ENCODE measurements around the gene IRX4. TPM values are rescaled to one million over a fixed set of nuclear protein-coding genes. Genes with fewer than 3 reads are reported as not detected.

The IRX4 gene
- total RNA-seq, 2 donors from 2014 or later: 0.22 TPM; not detected in 1

GRCh38 chr5:1860949-1861348 is 21.8 kb downstream of the IRX4 start:
- Mint-ChIP-seq H3K36me3 (ENCODE audit: low read depth) (no peaks in the 10 kb centered on the region), H3K9me3 (no peaks in the 10 kb centered on the region), H3K4me3 (no peak overlapping the region), H3K27ac (no peak overlapping the region), H3K27me3 (ENCODE audit: insufficient read depth) (peaks cover 27% of the 10 kb centered on the region), H3K4me1 (no peaks in the 10 kb centered on the region)
- DNase-seq: no peak
- Histone ChIP-seq H3K27me3 (ENCODE audit: control insufficient read depth, insufficient read depth, low read length, poor library complexity, severe bottlenecking) (peaks cover 5% of the 10 kb centered on the region), H3K4me3 (ENCODE audit: low read length) (no peak overlapping the region), H3K9me3 (ENCODE audit: control insufficient read depth, low read length) (no peaks in the 10 kb centered on the region), H3K9ac (ENCODE audit: extremely low read depth, low read length, poor library complexity, severe bottlenecking) (no peak overlapping the region), H3K36me3 (ENCODE audit: control insufficient read depth, insufficient read depth, low read length) (no peaks in the 10 kb centered on the region), H3K4me1 (ENCODE audit: control insufficient read depth, insufficient read depth, low read length) (peaks cover 5% of the 10 kb centered on the region), H3K27ac (ENCODE audit: low read depth, low read length) (no peak overlapping the region)
- WGBS, 2 experiments (ENCODE audit: insufficient coverage in 1 of 2, insufficient read length in 1 of 2): 86 to 92% methylated on average over 2 to 7 of the region's 7 CpGs
- TF ChIP-seq CTCF (conservative IDR thresholded peaks at IDR 0.05): no peak

GRCh38 chr5:1860021-1860610 is 22.6 kb downstream of the IRX4 start:
- no peak overlapping the region for H3K27ac Mint-ChIP-seq
- H3K36me3 Mint-ChIP-seq (ENCODE audit: low read depth): no peaks in the 10 kb centered on the region
- H3K27me3 Mint-ChIP-seq (ENCODE audit: insufficient read depth): peaks cover 23% of the 10 kb centered on the region
- Histone ChIP-seq H3K27me3 (ENCODE audit: control insufficient read depth, insufficient read depth, low read length, poor library complexity, severe bottlenecking) (peaks cover 5% of the 10 kb centered on the region), H3K9me3 (ENCODE audit: control insufficient read depth, low read length) (no peaks in the 10 kb centered on the region), H3K9ac (ENCODE audit: extremely low read depth, low read length, poor library complexity, severe bottlenecking) (no peak overlapping the region), H3K27ac (ENCODE audit: low read depth, low read length) (no peak overlapping the region), H3K36me3 (ENCODE audit: control insufficient read depth, insufficient read depth, low read length) (no peaks in the 10 kb centered on the region), H3K4me1 (ENCODE audit: control insufficient read depth, insufficient read depth, low read length) (peaks cover 4% of the 10 kb centered on the region), H3K4me3 (ENCODE audit: low read length) (no peak overlapping the region)
- TF ChIP-seq CTCF (conservative IDR thresholded peaks at IDR 0.05): no peak
- no peaks in the 10 kb centered on the region for H3K4me1 Mint-ChIP-seq
- H3K4me3 Mint-ChIP-seq: no peak overlapping the region
- H3K9me3 Mint-ChIP-seq: no peaks in the 10 kb centered on the region
- 81 to 83% methylated on average over 16 to 22 of the region's 22 CpGs for WGBS, 2 experiments (ENCODE audit: insufficient coverage in 1 of 2, insufficient read length in 1 of 2)
- no peak for DNase-seq

- Histone ChIP-seq H3K9me3 (ENCODE audit: control insufficient read depth, low read length) (no peaks in the 10 kb centered on the region), H3K9ac (ENCODE audit: extremely low read depth, low read length, poor library complexity, severe bottlenecking) (no peak overlapping the region), H3K27me3 (ENCODE audit: control insufficient read depth, insufficient read depth, low read length, poor library complexity, severe bottlenecking) (peaks cover 5% of the 10 kb centered on the region), H3K4me1 (ENCODE audit: control insufficient read depth, insufficient read depth, low read length) (no peaks in the 10 kb centered on the region), H3K4me3 (ENCODE audit: low read length) (no peak overlapping the region), H3K36me3 (ENCODE audit: control insufficient read depth, insufficient read depth, low read length) (no peaks in the 10 kb centered on the region), H3K27ac (ENCODE audit: low read depth, low read length) (no peak overlapping the region)
- H3K9me3 Mint-ChIP-seq: no peaks in the 10 kb centered on the region
- H3K4me1 Mint-ChIP-seq: peaks cover 2% of the 10 kb centered on the region
- H3K27me3 Mint-ChIP-seq (ENCODE audit: insufficient read depth): peaks cover 18% of the 10 kb centered on the region
- H3K27ac Mint-ChIP-seq: no peak overlapping the region
- H3K4me3 Mint-ChIP-seq: no peak overlapping the region
- H3K36me3 Mint-ChIP-seq (ENCODE audit: low read depth): no peaks in the 10 kb centered on the region
- 92 to 93% methylated on average over 6 to 10 of the region's 10 CpGs for WGBS, 2 experiments (ENCODE audit: insufficient coverage in 1 of 2, insufficient read length in 1 of 2)
- no peak for DNase-seq
- TF ChIP-seq CTCF (conservative IDR thresholded peaks at IDR 0.05): no peak
Observed at GRCh38 chr5:1859099-1859498, 23.6 kb downstream of the IRX4 start.

Data from endodermal cell (in vitro differentiated cells).